HG03521 (cell line): ENCODE results near the gene ZNF831.

ENCODE experiments used
- ATAC-seq: cut with Tn5 transposase; IDR thresholded peaks from one replicate; pipeline ENCODE4 v1.9.1; 2021; ENCODE audit warnings: mild to moderate bottlenecking, moderate library complexity; ENCODE audit not compliant: unreplicated experiment

Gene ZNF831

GRCh38 chr20:59139998-59140397 lies 23.6 kb upstream of the ZNF831 start:
- no peak for ATAC-seq

GRCh38 chr20:59141818-59142581 lies 21.6 kb upstream of the ZNF831 start:
- no peak for ATAC-seq

GRCh38 chr20:59143326-59143725 lies 20.3 kb upstream of the ZNF831 start:
- no peak for ATAC-seq

- ATAC-seq: no peak
Observed at GRCh38 chr20:59144179-59144830, 19.3 kb upstream of the ZNF831 start.

- no peak for ATAC-seq
Observed at GRCh38 chr20:59144831-59145196, 18.8 kb upstream of the ZNF831 start.

- ATAC-seq: no peak
Observed at GRCh38 chr20:59145247-59145923, 18.2 kb upstream of the ZNF831 start.

- no peak for ATAC-seq
Observed at GRCh38 chr20:59145924-59146779, 17.5 kb upstream of the ZNF831 start.

- no peak for ATAC-seq
Observed at GRCh38 chr20:59146780-59147565, 16.6 kb upstream of the ZNF831 start.

GRCh38 chr20:59147586-59147985 lies 16.0 kb upstream of the ZNF831 start:
- no peak for ATAC-seq

GRCh38 chr20:59148701-59149493 lies 14.7 kb upstream of the ZNF831 start:
- ATAC-seq: no peak

- no peak for ATAC-seq
Observed at GRCh38 chr20:59149678-59150504, 13.7 kb upstream of the ZNF831 start.

- ATAC-seq: no peak
Observed at GRCh38 chr20:59150821-59151251, 12.8 kb upstream of the ZNF831 start.

GRCh38 chr20:59151391-59151790 lies 12.2 kb upstream of the ZNF831 start:
- no peak for ATAC-seq

GRCh38 chr20:59151820-59152219 lies 11.8 kb upstream of the ZNF831 start:
- ATAC-seq: no peak

GRCh38 chr20:59152559-59153354 lies 10.9 kb upstream of the ZNF831 start:
- ATAC-seq: no peak

GRCh38 chr20:59153355-59153681 lies 10.3 kb upstream of the ZNF831 start:
- ATAC-seq: no peak

- no peak for ATAC-seq
Observed at GRCh38 chr20:59153832-59154231, 9.8 kb upstream of the ZNF831 start.
